Erythroblast (primary cell): ENCODE measurements around the gene IKBIP.

Experiments
- GATA1 ChIP-seq: IDR thresholded peaks from 2 replicates; pipeline ENCODE4 v1.6.1; 2011; ENCODE audit warnings: low read depth, mild to moderate bottlenecking, control low read depth, low read length, moderate library complexity
- POLR2A ChIP-seq: IDR thresholded peaks from 2 replicates; pipeline ENCODE4 v1.6.1; 2011; ENCODE audit warnings: mild to moderate bottlenecking, low read length

DNA sequence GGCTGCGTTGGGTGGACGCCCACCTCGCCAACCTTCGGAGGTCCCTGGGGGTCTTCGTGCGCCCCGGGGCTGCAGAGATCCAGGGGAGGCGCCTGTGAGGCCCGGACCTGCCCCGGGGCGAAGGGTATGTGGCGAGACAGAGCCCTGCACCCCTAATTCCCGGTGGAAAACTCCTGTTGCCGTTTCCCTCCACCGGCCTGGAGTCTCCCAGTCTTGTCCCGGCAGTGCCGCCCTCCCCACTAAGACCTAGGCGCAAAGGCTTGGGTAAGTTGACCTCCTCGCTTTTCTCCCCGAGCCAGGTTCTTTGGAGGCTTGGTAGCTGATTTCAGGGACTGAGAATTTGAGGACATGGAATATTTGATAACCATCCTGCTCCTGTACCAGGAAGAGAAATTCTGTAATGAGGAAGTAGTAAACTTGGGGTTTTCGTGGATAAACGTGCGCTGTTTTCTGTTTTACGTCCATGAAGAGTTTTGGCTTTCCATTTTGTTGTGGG, 1.0 kb upstream of the IKBIP start:
- TF ChIP-seq POLR2A: no peak
- TF ChIP-seq GATA1: no peak
